Activated T-cell treated with anti-CD3 and anti-CD28 coated beads, Interleukin-2, amount 50 U/mL, for 72 hours (primary cell): ENCODE data around the gene ZC3H15. TPM values are rescaled to one million over a fixed set of nuclear protein-coding genes. Genes with fewer than 3 reads are reported as not detected.

Source experiments
- ATAC-seq, 2 donors: fragments of 150-1000 bp; cut with Tn5 transposase; replicated peaks in 1 of 2; 2 replicates each; pipeline ENCODE4 v1.10.0; 2021; ENCODE audit warnings: moderate library complexity in 2 of 2, mild to moderate bottlenecking in 1 of 2
- DNase-seq, 2 donors: peaks; one replicate each; pipeline ENCODE4 v3.0.0; 2021 to 2022; ENCODE audit warnings: mixed read lengths in 1 of 2
- H3K27ac Mint-ChIP-seq: one replicate; pipeline ENCODE4 v1.8.0; 2022; ENCODE audit warnings: mild to moderate bottlenecking, moderate library complexity, mixed read lengths
- H3K27me3 Mint-ChIP-seq: one replicate; pipeline ENCODE4 v1.8.0; 2022; ENCODE audit warnings: low read depth, mixed read lengths
- H3K36me3 Mint-ChIP-seq, 2 donors: one replicate each; pipeline ENCODE4 v1.8.0; 2022; ENCODE audit warnings: mixed read lengths in 2 of 2, mild to moderate bottlenecking in 1 of 2; ENCODE audit not compliant: insufficient read depth in 2 of 2
- H3K4me1 Mint-ChIP-seq: one replicate; pipeline ENCODE4 v1.8.0; 2022; ENCODE audit warnings: low read depth, mixed read lengths
- H3K4me3 Mint-ChIP-seq, 2 donors: one replicate each; pipeline ENCODE4 v1.8.0; 2022; ENCODE audit warnings: mild to moderate bottlenecking in 2 of 2, mixed read lengths in 2 of 2, moderate library complexity in 2 of 2
- H3K9me3 Mint-ChIP-seq, 2 donors: one replicate each; pipeline ENCODE4 v1.8.0; 2022; ENCODE audit warnings: mixed read lengths in 2 of 2
- total RNA-seq, 2 donors: library from RNA; stranded (reverse); gene quantifications; one replicate each; pipeline ENCODE4 v1.2.3, GENCODE V29; 2022

ZC3H15 gene
- total RNA-seq, 2 donors from 2014 or later = 71.8 to 76.0 TPM

DNA sequence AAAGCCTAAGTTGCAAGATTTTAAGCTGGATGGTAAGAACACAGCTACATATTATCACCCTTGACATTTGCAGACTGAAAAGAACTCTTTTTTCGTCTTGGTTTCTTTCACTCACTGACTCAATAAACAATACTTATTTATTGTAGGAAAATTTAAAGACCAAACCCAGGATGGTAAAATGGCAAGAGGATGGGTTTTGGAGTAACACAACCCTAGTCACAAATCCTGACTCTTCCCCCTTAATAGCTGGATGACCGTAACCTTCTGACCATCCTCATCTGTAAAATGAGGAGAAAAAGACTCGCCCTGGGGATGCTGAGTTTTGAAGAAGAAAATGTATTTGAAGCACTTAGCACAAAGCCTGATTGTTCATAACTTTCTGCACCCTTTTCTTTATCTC, 48.3 kb downstream of the ZC3H15 start:
- Mint-ChIP-seq H3K9me3 (no peaks in the 10 kb centered on the region), H3K4me1 (no peaks in the 10 kb centered on the region), H3K27me3 (peaks cover 17% of the 10 kb centered on the region), H3K4me3 (no peak overlapping the region), H3K36me3 (no peaks in the 10 kb centered on the region), H3K27ac (no peak overlapping the region)
- ATAC-seq (no peak), DNase-seq (no peak)

DNA sequence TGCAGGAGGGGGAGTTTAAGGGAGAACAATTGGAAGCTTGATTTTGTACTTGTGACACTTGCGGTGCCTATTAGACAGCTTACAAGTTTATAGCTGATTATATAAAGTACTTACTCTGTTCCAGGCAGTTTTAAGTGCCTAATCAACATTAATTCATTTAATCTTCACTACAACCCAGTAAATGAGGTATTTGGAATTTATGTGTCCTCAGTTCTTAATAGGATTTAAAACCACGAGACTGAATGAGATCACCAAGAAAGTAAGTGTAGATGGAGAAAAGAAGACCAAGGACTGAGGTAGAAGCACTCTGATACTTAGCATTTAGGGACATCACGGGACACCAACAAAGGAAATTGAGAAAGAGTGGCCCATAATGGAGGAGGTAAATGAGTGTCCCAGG, 49.8 kb downstream of the ZC3H15 start:
- ATAC-seq = no peak
- H3K4me3 Mint-ChIP-seq = no peak overlapping the region
- H3K27me3 Mint-ChIP-seq = peaks cover 17% of the 10 kb centered on the region
- H3K4me1 Mint-ChIP-seq = no peaks in the 10 kb centered on the region
- H3K36me3 Mint-ChIP-seq = no peaks in the 10 kb centered on the region
- no peak for DNase-seq
- no peaks in the 10 kb centered on the region for H3K9me3 Mint-ChIP-seq
- H3K27ac Mint-ChIP-seq = no peak overlapping the region

GRCh38 chr2:186537019-186537418, 51.0 kb downstream of the ZC3H15 start:
- DNase-seq (no peak), ATAC-seq (no peak)
- Mint-ChIP-seq H3K4me3 (no peak overlapping the region), H3K27me3 (peaks cover 17% of the 10 kb centered on the region), H3K4me1 (no peaks in the 10 kb centered on the region), H3K9me3 (no peaks in the 10 kb centered on the region), H3K36me3 (no peaks in the 10 kb centered on the region), H3K27ac (no peak overlapping the region)

GRCh38 chr2:186540941-186541340, 54.9 kb downstream of the ZC3H15 start:
- ATAC-seq = no peak
- H3K27me3 Mint-ChIP-seq = peaks cover 10% of the 10 kb centered on the region
- no peak overlapping the region for H3K27ac Mint-ChIP-seq
- H3K4me3 Mint-ChIP-seq = no peak overlapping the region
- H3K36me3 Mint-ChIP-seq = no peaks in the 10 kb centered on the region
- no peaks in the 10 kb centered on the region for H3K4me1 Mint-ChIP-seq
- no peak for DNase-seq
- H3K9me3 Mint-ChIP-seq = no peaks in the 10 kb centered on the region

DNA sequence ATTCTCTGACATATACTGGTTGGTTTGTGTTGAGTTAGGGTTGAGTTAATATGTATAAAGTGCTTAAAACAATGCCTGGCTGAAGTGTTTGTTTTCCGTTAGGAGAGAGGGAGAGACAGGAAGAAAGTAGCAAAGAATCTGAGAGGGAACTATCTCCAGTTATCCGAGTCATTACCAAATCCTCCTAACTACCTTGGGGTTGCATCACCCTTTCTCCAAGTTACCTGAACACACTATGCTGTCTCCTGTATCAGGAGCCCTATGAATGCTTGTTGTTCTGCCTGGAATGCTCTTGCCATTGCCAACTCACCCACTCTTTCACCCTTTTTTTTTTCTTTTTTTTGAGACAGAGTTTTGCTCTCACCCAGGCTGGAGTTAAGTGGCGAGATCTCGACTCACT, 55.9 kb downstream of the ZC3H15 start:
- no peak overlapping the region for H3K27ac Mint-ChIP-seq
- H3K4me1 Mint-ChIP-seq = no peaks in the 10 kb centered on the region
- H3K36me3 Mint-ChIP-seq = no peaks in the 10 kb centered on the region
- no peaks in the 10 kb centered on the region for H3K9me3 Mint-ChIP-seq
- ATAC-seq (no peak), DNase-seq (no peak)
- H3K27me3 Mint-ChIP-seq = peaks cover 6% of the 10 kb centered on the region
- H3K4me3 Mint-ChIP-seq = no peak overlapping the region

- H3K36me3 Mint-ChIP-seq = no peaks in the 10 kb centered on the region
- H3K27ac Mint-ChIP-seq = no peak overlapping the region
- no peaks in the 10 kb centered on the region for H3K27me3 Mint-ChIP-seq
- H3K9me3 Mint-ChIP-seq = no peaks in the 10 kb centered on the region
- no peak overlapping the region for H3K4me3 Mint-ChIP-seq
- no peaks in the 10 kb centered on the region for H3K4me1 Mint-ChIP-seq
- DNase-seq = no peak
- no peak for ATAC-seq
Measured at GRCh38 chr2:186543561-186544131, 57.6 kb downstream of the ZC3H15 start.

DNA sequence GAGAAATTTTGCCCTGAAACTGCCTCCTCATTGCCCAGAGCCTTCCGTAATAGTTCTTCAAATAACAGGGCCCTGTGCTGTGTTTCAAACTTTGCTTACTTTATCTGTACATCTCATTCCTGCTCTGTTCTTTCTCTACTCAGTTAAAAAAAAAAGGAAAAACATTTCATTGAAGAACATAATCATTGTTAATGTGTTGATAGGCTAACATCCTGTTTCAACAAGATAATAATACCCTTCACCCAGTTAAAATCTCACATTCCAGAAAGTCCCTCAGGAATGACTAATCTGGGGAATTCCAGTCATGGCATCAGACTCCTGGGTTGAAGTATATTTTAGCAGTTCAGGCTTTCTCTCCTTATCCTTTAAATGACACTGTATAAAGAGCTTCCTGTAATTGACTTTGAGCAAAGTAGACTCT, 58.2 kb downstream of the ZC3H15 start:
- no peaks in the 10 kb centered on the region for H3K9me3 Mint-ChIP-seq
- H3K27ac Mint-ChIP-seq = no peak overlapping the region
- no peak overlapping the region for H3K4me3 Mint-ChIP-seq
- no peaks in the 10 kb centered on the region for H3K4me1 Mint-ChIP-seq
- no peaks in the 10 kb centered on the region for H3K36me3 Mint-ChIP-seq
- no peaks in the 10 kb centered on the region for H3K27me3 Mint-ChIP-seq
- ATAC-seq (no peak), DNase-seq (no peak)

DNA sequence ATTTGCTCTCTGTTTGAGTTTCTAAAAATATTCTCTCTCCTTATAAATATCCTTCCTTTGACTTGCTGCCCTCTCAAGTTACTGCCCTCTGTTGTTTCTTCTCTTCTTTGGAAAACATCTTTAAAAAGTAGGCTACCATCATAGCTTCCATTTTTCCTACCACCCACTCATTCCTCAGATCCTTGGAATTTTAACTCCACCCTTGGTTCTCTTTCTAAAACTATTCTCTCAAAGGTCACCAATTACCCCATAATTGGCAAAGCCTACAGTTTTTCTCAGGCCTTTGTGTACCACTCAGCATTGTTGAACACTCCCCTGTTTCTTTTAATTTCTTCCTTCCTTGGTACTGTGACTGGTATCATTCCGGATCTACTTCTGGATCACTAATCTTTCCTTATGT, 60.8 kb downstream of the ZC3H15 start:
- H3K27ac Mint-ChIP-seq = no peak overlapping the region
- H3K4me1 Mint-ChIP-seq = no peaks in the 10 kb centered on the region
- DNase-seq = no peak
- H3K36me3 Mint-ChIP-seq = no peaks in the 10 kb centered on the region
- no peak overlapping the region for H3K4me3 Mint-ChIP-seq
- no peak for ATAC-seq
- H3K27me3 Mint-ChIP-seq = peaks cover 8% of the 10 kb centered on the region
- H3K9me3 Mint-ChIP-seq = no peaks in the 10 kb centered on the region

GRCh38 chr2:186551323-186552050, 65.4 kb downstream of the ZC3H15 start:
- peaks cover 10% of the 10 kb centered on the region for H3K4me1 Mint-ChIP-seq
- no peak for ATAC-seq
- H3K4me3 Mint-ChIP-seq = no peak overlapping the region
- H3K27ac Mint-ChIP-seq = no peak overlapping the region
- no peak for DNase-seq
- peaks cover 8% of the 10 kb centered on the region for H3K27me3 Mint-ChIP-seq
- H3K9me3 Mint-ChIP-seq = no peaks in the 10 kb centered on the region
- H3K36me3 Mint-ChIP-seq = no peaks in the 10 kb centered on the region

GRCh38 chr2:186554429-186554828, 68.4 kb downstream of the ZC3H15 start:
- ATAC-seq = peak; percentile 71 to 80
- Mint-ChIP-seq H3K4me3 (peak overlapping the region in 1 of 2 donors; percentile 40), H3K27ac (no peak overlapping the region)

GRCh38 chr2:186554850-186555671, 69.0 kb downstream of the ZC3H15 start:
- no peak for DNase-seq
- H3K27me3 Mint-ChIP-seq = peaks cover 3% of the 10 kb centered on the region
- ATAC-seq = peak; percentile 70 to 74
- peaks cover 10% of the 10 kb centered on the region for H3K4me1 Mint-ChIP-seq
- no peak overlapping the region for H3K27ac Mint-ChIP-seq
- peak overlapping the region in 1 of 2 donors; percentile 40 for H3K4me3 Mint-ChIP-seq
- H3K9me3 Mint-ChIP-seq = no peaks in the 10 kb centered on the region
- H3K36me3 Mint-ChIP-seq = no peaks in the 10 kb centered on the region

More at GRCh38 chr2:186554429-186554828, 68.4 kb downstream of the ZC3H15 start:
- Mint-ChIP-seq H3K27me3 (peaks cover 8% of the 10 kb centered on the region), H3K36me3 (no peaks in the 10 kb centered on the region), H3K4me1 (peaks cover 10% of the 10 kb centered on the region), H3K9me3 (no peaks in the 10 kb centered on the region)
- no peak for DNase-seq

DNA sequence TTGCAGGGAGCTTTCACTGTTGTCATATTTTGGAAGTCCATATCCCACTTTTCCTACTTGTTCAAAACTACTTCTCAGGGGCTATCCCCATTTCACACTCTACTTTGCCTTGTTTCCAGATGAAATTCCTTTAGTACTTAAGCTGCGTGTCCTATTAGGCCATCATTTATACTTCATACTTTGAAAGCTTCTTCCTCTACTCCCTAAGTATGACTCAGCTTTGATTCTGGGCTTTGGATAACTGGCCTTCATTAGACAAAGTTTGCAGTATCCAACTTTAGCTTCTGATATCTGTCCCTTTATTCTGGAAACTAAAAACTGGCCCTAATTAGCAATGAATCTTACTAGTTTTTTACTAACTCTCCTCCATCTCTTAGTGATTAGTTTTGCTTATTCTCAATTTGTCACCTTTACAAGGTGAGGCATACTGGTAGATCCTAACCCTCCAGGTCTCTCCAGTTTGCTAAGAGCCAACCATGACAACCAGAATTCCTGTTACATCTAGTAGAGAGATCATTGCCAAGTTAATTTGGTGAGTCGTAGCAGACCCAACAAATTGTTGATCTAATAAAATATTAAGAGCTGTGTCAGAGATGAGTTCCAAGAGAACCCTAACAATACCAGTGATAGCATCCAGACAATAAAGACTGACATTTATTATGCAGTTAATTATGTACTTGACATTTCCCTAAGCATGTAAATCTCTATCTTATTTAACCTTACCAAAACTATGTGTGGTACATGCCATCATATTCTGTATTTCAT, 72.6 kb downstream of the ZC3H15 start:
- H3K9me3 Mint-ChIP-seq = peaks cover 0 to 4% of the 10 kb centered on the region in 2 donors
- peaks cover 10% of the 10 kb centered on the region for H3K4me1 Mint-ChIP-seq
- no peak for ATAC-seq
- no peak overlapping the region for H3K4me3 Mint-ChIP-seq
- H3K27ac Mint-ChIP-seq = no peak overlapping the region
- H3K27me3 Mint-ChIP-seq = peaks cover 18% of the 10 kb centered on the region
- no peaks in the 10 kb centered on the region for H3K36me3 Mint-ChIP-seq
- no peak for DNase-seq
